B cell (primary cell): ENCODE data around the gene MALRD1.

Experiments
- EZH2 ChIP-seq: IDR thresholded peaks from 2 replicates; pipeline ENCODE4 v1.6.1; 2012; ENCODE audit warnings: borderline replicate concordance, low read depth, mild to moderate bottlenecking, moderate library complexity, low read length; ENCODE audit not compliant: insufficient read depth, poor library complexity, severe bottlenecking
- TF ChIP-seq, protein P1 (sequence below): fragments of 200-600 bp; IDR thresholded peaks from one replicate; pipeline ENCODE4 v1.8.0; 2022; ENCODE audit warnings: antibody characterized with exemption, mild to moderate bottlenecking

GRCh38 chr10:19480353-19480752 lies 431.8 kb downstream of the MALRD1 start:
- TF ChIP-seq, protein P1, sequence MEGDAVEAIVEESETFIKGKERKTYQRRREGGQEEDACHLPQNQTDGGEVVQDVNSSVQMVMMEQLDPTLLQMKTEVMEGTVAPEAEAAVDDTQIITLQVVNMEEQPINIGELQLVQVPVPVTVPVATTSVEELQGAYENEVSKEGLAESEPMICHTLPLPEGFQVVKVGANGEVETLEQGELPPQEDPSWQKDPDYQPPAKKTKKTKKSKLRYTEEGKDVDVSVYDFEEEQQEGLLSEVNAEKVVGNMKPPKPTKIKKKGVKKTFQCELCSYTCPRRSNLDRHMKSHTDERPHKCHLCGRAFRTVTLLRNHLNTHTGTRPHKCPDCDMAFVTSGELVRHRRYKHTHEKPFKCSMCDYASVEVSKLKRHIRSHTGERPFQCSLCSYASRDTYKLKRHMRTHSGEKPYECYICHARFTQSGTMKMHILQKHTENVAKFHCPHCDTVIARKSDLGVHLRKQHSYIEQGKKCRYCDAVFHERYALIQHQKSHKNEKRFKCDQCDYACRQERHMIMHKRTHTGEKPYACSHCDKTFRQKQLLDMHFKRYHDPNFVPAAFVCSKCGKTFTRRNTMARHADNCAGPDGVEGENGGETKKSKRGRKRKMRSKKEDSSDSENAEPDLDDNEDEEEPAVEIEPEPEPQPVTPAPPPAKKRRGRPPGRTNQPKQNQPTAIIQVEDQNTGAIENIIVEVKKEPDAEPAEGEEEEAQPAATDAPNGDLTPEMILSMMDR = no peak
- no peak for TF ChIP-seq EZH2
